Breast epithelium (tissue), 4 donors: ENCODE data around the gene METRN. TPM values are rescaled to one million over a fixed set of nuclear protein-coding genes. Genes with fewer than 3 reads are reported as not detected.
A peak's percentile ranks its signal among the peaks of the same experiment; 100 is the strongest.

Source experiments
- DNase-seq, 2 donors: peaks; one replicate each; pipeline ENCODE4 v3.0.0-alpha.2; 2019; ENCODE audit warnings: low spot score in 2 of 2
- H3K27ac ChIP-seq, 2 donors: fragments of 200-600 bp; sonication (generic) in 1 of 2; one replicate each; pipeline ENCODE4 v1.5.1; 2016 to 2019; ENCODE audit warnings: mild to moderate bottlenecking in 1 of 2
- H3K27me3 ChIP-seq, 2 donors: fragments of 200-600 bp; sonication (generic) in 1 of 2; one replicate each; pipeline versions ENCODE4 v1.5.1 to v1.6.0; 2017 to 2019; ENCODE audit warnings: control low read depth in 1 of 2, mild to moderate bottlenecking in 1 of 2
- H3K36me3 ChIP-seq: fragments of 200-600 bp; one replicate; pipeline ENCODE4 v1.5.1; 2019
- H3K4me1 ChIP-seq, 2 donors: fragments of 200-600 bp; sonication (generic); one replicate each; pipeline ENCODE4 v1.5.1; 2016 to 2019; ENCODE audit warnings: control low read depth in 1 of 2
- H3K4me3 ChIP-seq, 3 donors: fragments of 200-600 bp; sonication (generic); 1 replicate in 2 of 3; 2 replicates in 1 of 3; pipeline ENCODE4 v1.5.1; 2016 to 2019; ENCODE audit warnings: mild to moderate bottlenecking in 3 of 3, moderate library complexity in 2 of 3
- H3K9me3 ChIP-seq, 2 donors: fragments of 200-600 bp; sonication (generic) in 1 of 2; one replicate each; pipeline ENCODE4 v1.5.1; 2016 to 2019; ENCODE audit warnings: control low read depth in 1 of 2
- POLR2A ChIP-seq: fragments of 450-650 bp; IDR thresholded peaks from one replicate; pipeline ENCODE4 v1.6.1; 2016; ENCODE audit warnings: antibody characterized with exemption, mild to moderate bottlenecking, moderate library complexity
- POLR2AphosphoS5 ChIP-seq, 3 donors: sonication (generic); formaldehyde crosslinking; IDR thresholded peaks; one replicate each; pipeline ENCODE4 v1.6.1; 2017; ENCODE audit warnings: antibody characterized with exemption in 3 of 3
- intact Hi-C: fragments of 100-400 bp; cut with DNase I; formaldehyde crosslinking; loops from one replicate; pipeline ENCODE4 v1.15.1; 2023; ENCODE audit warnings: low total_unique reads
- total RNA-seq, 3 donors: library from RNA; depleted of rRNA; stranded (reverse); fragments of >200 nt; gene quantifications; one replicate each; pipeline ENCODE4 v1.1.0, GENCODE V29; 2016
- TF ChIP-seq, protein P1 (sequence below), 3 donors: fragments of 450-650 bp; IDR thresholded peaks; one replicate each; pipeline ENCODE4 v1.5.1; 2016 to 2017; ENCODE audit warnings: antibody characterized with exemption in 3 of 3, mild to moderate bottlenecking in 3 of 3, moderate library complexity in 3 of 3

METRN gene
- total RNA-seq, 3 donors from 2014 or later, result 23.6 to 30.2 (median 24.3) TPM

DNA sequence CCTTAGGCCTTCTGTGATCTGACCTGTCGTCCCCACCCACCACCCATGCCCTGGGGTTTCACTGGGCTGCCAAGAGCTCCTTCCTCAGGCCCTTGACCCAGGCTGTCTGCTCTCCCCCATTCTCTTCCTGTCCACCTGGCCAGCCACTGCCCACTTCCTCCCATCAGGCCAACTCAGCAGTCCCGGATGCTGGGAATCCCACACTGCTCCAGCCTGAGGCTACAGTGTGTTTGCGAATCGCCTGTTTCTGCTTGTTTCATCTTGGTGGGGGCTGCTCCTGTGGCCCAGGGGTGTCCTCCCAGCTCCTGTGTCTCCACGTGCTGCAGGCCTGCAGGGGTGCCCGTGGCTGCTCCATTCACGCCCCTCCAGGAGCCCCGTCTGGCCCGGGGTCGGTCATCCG, 839 bp upstream of the METRN start:
- TF ChIP-seq POLR2AphosphoS5 (IDR thresholded peaks at IDR 0.05) (no peak), POLR2A (no peak)
- TF ChIP-seq, protein P1, sequence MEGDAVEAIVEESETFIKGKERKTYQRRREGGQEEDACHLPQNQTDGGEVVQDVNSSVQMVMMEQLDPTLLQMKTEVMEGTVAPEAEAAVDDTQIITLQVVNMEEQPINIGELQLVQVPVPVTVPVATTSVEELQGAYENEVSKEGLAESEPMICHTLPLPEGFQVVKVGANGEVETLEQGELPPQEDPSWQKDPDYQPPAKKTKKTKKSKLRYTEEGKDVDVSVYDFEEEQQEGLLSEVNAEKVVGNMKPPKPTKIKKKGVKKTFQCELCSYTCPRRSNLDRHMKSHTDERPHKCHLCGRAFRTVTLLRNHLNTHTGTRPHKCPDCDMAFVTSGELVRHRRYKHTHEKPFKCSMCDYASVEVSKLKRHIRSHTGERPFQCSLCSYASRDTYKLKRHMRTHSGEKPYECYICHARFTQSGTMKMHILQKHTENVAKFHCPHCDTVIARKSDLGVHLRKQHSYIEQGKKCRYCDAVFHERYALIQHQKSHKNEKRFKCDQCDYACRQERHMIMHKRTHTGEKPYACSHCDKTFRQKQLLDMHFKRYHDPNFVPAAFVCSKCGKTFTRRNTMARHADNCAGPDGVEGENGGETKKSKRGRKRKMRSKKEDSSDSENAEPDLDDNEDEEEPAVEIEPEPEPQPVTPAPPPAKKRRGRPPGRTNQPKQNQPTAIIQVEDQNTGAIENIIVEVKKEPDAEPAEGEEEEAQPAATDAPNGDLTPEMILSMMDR (IDR thresholded peaks at IDR 0.05), result no peak
- Histone ChIP-seq H3K27me3 (peaks cover 12 to 30% of the 10 kb centered on the region in 2 donors), H3K36me3 (no peaks in the 10 kb centered on the region), H3K9me3 (no peaks in the 10 kb centered on the region), H3K4me3 (peak overlapping the region in 1 of 3 donors; percentile 96), H3K27ac (no peak overlapping the region), H3K4me1 (peaks cover 0 to 11% of the 10 kb centered on the region in 2 donors)
- DNase-seq, result no peak
- intact Hi-C loops, result no loop called here

DNA sequence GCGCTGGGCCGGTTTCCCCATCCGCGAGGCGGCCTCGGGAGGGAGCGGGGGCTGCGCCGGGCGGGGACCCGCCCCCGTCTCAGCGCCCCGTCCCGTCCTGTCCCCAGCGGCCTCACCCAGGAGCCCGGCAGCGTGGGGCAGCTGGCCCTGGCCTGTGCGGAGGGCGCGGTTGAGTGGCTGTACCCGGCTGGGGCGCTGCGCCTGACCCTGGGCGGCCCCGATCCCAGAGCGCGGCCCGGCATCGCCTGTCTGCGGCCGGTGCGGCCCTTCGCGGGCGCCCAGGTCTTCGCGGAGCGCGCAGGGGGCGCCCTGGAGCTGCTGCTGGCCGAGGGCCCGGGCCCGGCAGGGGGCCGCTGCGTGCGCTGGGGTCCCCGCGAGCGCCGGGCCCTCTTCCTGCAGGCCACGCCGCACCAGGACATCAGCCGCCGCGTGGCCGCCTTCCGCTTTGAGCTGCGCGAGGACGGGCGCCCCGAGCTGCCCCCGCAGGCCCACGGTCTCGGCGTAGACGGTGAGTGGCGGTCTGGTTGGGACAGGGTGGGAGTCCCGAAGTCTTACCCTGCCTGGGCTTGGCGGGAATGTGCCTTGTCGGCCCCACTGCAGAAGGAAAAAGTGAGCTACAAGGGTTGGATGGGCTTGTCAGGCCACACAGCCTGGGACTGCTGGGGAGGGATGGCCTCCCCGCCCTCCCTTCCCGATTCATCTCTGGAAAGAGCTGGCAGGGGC, 720 bp downstream of the METRN start:
- DNase-seq, result no peak
- no peak overlapping the region for H3K27ac ChIP-seq
- peak overlapping the region; percentile 65 to 96 (median 72) for H3K4me3 ChIP-seq
- H3K27me3 ChIP-seq, result peaks cover 6 to 15% of the 10 kb centered on the region in 2 donors
- TF ChIP-seq, protein P1 (IDR thresholded peaks at IDR 0.05), result no peak
- TF ChIP-seq POLR2AphosphoS5 (IDR thresholded peaks at IDR 0.05), result no peak
- TF ChIP-seq POLR2A, result no peak
- intact Hi-C loops, result loop anchor here (2.0 kb wide), 1 partner anchor 69 kb away; no protein-coding TSS in a partner anchor
- no peaks in the 10 kb centered on the region for H3K36me3 ChIP-seq
- peaks cover 8 to 17% of the 10 kb centered on the region in 2 donors for H3K4me1 ChIP-seq
- no peaks in the 10 kb centered on the region for H3K9me3 ChIP-seq

DNA sequence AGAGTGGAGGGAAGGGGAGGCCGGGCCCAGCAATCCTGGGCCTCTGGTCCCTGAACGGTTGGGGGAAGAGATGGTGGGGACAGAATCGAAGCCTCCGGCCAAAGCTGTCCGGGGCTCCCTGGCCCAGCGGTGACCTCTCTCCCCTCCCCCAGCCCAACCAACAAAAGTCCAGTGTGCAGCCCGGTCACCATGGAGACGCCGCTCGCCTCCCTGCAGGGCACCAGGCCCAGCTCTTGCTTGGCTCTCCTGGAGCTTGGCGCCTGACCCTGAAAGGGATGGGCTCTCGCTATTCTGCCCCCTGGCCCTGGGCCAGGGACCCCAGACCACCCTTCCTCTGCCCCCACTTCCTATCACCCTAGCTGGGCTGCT, 1.3 kb downstream of the METRN start:
- Histone ChIP-seq H3K9me3 (no peaks in the 10 kb centered on the region), H3K36me3 (no peaks in the 10 kb centered on the region), H3K4me3 (peak overlapping the region in 2 of 3 donors; percentile 72 to 96), H3K27ac (no peak overlapping the region), H3K4me1 (peaks cover 8 to 17% of the 10 kb centered on the region in 2 donors), H3K27me3 (peaks cover 3 to 9% of the 10 kb centered on the region in 2 donors)
- no peak for TF ChIP-seq POLR2A
- TF ChIP-seq, protein P1 (IDR thresholded peaks at IDR 0.05), result no peak
- no peak for TF ChIP-seq POLR2AphosphoS5 (IDR thresholded peaks at IDR 0.05)
- intact Hi-C loops, result loop anchor here (2.0 kb wide), 1 partner anchor 69 kb away; no protein-coding TSS in a partner anchor
- peak in 1 of 2 donors; percentile 74 for DNase-seq

DNA sequence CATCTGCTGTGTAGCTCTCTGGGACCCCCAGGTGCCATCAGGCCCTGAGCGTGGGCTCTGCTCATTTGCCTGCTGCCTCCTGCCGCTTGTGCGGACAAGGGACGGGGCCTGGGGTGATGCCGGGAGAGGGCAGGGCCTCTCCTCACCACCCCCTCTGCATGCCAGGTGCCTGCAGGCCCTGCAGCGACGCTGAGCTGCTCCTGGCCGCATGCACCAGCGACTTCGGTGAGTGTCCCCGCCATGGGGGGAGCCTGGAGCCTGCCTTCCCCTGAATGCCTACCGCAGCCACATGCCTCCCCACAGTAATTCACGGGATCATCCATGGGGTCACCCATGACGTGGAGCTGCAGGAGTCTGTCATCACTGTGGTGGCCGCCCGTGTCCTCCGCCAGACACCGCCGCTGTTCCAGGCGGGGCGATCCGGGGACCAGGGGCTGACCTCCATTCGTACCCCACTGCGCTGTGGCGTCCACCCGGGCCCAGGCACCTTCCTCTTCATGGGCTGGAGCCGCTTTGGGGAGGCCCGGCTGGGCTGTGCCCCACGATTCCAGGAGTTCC, 1.9 kb downstream of the METRN start:
- peaks cover 0 to 3% of the 10 kb centered on the region in 2 donors for H3K27me3 ChIP-seq
- TF ChIP-seq POLR2AphosphoS5 (IDR thresholded peaks at IDR 0.05), result no peak
- TF ChIP-seq, protein P1 (IDR thresholded peaks at IDR 0.05), result no peak
- no peak for TF ChIP-seq POLR2A
- peak overlapping the region in 1 of 3 donors; percentile 96 for H3K4me3 ChIP-seq
- H3K27ac ChIP-seq, result no peak overlapping the region
- H3K36me3 ChIP-seq, result no peaks in the 10 kb centered on the region
- H3K4me1 ChIP-seq, result peaks cover 14 to 22% of the 10 kb centered on the region in 2 donors
- no peak for DNase-seq
- H3K9me3 ChIP-seq, result no peaks in the 10 kb centered on the region
- intact Hi-C loops, result loop anchor here (2.0 kb wide), 1 partner anchor 68 kb away; no protein-coding TSS in a partner anchor
